ENCODE data around the gene ADCY4.
A peak's percentile ranks its signal among the peaks of the same experiment; 100 is the strongest.

Gene ADCY4

GRCh38 chr14:24308342-24309124, 26.3 kb downstream of the ADCY4 start:
- no peaks in the 10 kb centered on the region for H3K27me3 ChIP-seq (ENCODE audit: control insufficient read depth in 1 of 2, insufficient read depth in 2 of 2, low read length in 2 of 2)
- H3K36me3 ChIP-seq (ENCODE audit: control insufficient read depth in 2 of 2, insufficient read depth in 2 of 2, low read length in 2 of 2) = peaks cover 33 to 39% of the 10 kb centered on the region in 2 donors
- H3K27ac ChIP-seq (ENCODE audit: low read length) = no peak overlapping the region
- H3K4me3 ChIP-seq (ENCODE audit: low read length in 2 of 2) = no peak overlapping the region
- H3K9me3 ChIP-seq (ENCODE audit: control insufficient read depth in 2 of 2, low read length in 2 of 2) = no peaks in the 10 kb centered on the region
- H3K4me1 ChIP-seq (ENCODE audit: control insufficient read depth, insufficient read depth, low read length) = peaks cover 23% of the 10 kb centered on the region
- peak overlapping the region in 1 of 2 donors; percentile 21 for H3K9ac ChIP-seq (ENCODE audit: low read length in 2 of 2)

GRCh38 chr14:24307575-24308341, 27.1 kb downstream of the ADCY4 start, which contains the start of gene CIDEB:
Gene CIDEB (minus strand): TSS chr14:24307977. CDS start chr14:24307858, 119 bp downstream.
- Histone ChIP-seq H3K36me3 (ENCODE audit: control insufficient read depth in 2 of 2, insufficient read depth in 2 of 2, low read length in 2 of 2) (peaks cover 39 to 42% of the 10 kb centered on the region in 2 donors), H3K4me1 (ENCODE audit: control insufficient read depth, insufficient read depth, low read length) (peaks cover 23% of the 10 kb centered on the region), H3K27me3 (ENCODE audit: control insufficient read depth in 1 of 2, insufficient read depth in 2 of 2, low read length in 2 of 2) (no peaks in the 10 kb centered on the region), H3K9ac (ENCODE audit: low read length in 2 of 2) (peak within 1 kb of the TSS in 1 of 2 donors; percentile 21), H3K27ac (ENCODE audit: low read length) (no peak within 1 kb of the TSS), H3K4me3 (ENCODE audit: low read length in 2 of 2) (no peak within 1 kb of the TSS), H3K9me3 (ENCODE audit: control insufficient read depth in 2 of 2, low read length in 2 of 2) (no peaks in the 10 kb centered on the region)

DNA sequence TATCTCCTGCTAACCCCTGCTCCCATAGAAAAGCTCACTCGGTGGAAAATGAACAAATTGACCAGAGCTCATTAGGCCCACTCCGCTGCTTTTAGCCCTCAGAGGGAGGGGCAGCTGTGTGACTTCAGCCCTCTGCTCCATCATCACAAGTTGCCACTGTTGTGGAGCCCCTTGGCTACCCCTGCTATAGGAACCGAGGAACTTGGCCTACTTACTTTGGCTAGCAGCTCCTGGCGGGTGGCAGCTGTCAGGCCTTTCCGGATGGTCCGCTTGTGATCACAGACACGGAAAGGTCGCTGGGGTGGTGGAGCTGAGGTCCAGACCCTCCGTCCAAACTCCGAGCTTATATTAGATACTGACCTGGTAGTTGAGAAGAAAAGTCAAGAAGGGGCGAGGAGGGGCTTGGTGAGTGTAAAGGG, 27.7 kb downstream of the ADCY4 start:
- no peak overlapping the region for H3K4me3 ChIP-seq (ENCODE audit: low read length in 2 of 2)
- no peak overlapping the region for H3K9ac ChIP-seq (ENCODE audit: low read length in 2 of 2)

DNA sequence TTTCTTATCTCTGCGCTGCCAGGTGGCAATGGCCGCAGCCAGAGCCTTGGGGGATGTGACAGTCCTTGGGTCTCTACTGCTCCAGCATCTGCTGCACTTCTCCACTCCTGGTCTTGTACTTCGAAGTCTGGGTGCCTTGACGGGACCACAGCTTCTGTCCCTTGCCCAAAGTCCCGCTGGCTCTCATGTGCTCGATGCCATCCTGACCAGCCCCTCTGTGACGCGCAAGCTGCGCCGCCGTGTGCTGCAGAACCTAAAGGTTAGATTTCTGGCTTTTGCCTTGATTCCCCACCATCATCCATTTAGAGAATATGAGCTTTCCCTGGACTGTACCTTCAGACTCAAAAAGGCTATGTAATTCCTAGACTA, 30.9 kb downstream of the ADCY4 start:
- H3K4me1 ChIP-seq (ENCODE audit: control insufficient read depth, insufficient read depth, low read length) = peaks cover 22% of the 10 kb centered on the region
- H3K9ac ChIP-seq (ENCODE audit: low read length in 2 of 2) = no peak overlapping the region
- H3K9me3 ChIP-seq (ENCODE audit: control insufficient read depth in 2 of 2, low read length in 2 of 2) = no peaks in the 10 kb centered on the region
- H3K27ac ChIP-seq (ENCODE audit: low read length) = no peak overlapping the region
- H3K27me3 ChIP-seq (ENCODE audit: control insufficient read depth in 1 of 2, insufficient read depth in 2 of 2, low read length in 2 of 2) = no peaks in the 10 kb centered on the region
- peaks cover 52 to 56% of the 10 kb centered on the region in 2 donors for H3K36me3 ChIP-seq (ENCODE audit: control insufficient read depth in 2 of 2, insufficient read depth in 2 of 2, low read length in 2 of 2)
- no peak overlapping the region for H3K4me3 ChIP-seq (ENCODE audit: low read length in 2 of 2)

More for the DNA sequence above, 27.7 kb downstream of the ADCY4 start:
- no peaks in the 10 kb centered on the region for H3K27me3 ChIP-seq (ENCODE audit: control insufficient read depth in 1 of 2, insufficient read depth in 2 of 2, low read length in 2 of 2)
- no peak overlapping the region for H3K27ac ChIP-seq (ENCODE audit: low read length)
- peaks cover 45 to 48% of the 10 kb centered on the region in 2 donors for H3K36me3 ChIP-seq (ENCODE audit: control insufficient read depth in 2 of 2, insufficient read depth in 2 of 2, low read length in 2 of 2)
- peaks cover 23% of the 10 kb centered on the region for H3K4me1 ChIP-seq (ENCODE audit: control insufficient read depth, insufficient read depth, low read length)
- H3K9me3 ChIP-seq (ENCODE audit: control insufficient read depth in 2 of 2, low read length in 2 of 2) = no peaks in the 10 kb centered on the region

GRCh38 chr14:24300326-24300980, 34.4 kb downstream of the ADCY4 start:
- Histone ChIP-seq H3K4me3 (ENCODE audit: low read length in 2 of 2) (peak overlapping the region; percentile 88 to 99), H3K4me1 (ENCODE audit: control insufficient read depth, insufficient read depth, low read length) (peaks cover 30% of the 10 kb centered on the region), H3K9me3 (ENCODE audit: control insufficient read depth in 2 of 2, low read length in 2 of 2) (no peaks in the 10 kb centered on the region), H3K27me3 (ENCODE audit: control insufficient read depth in 1 of 2, insufficient read depth in 2 of 2, low read length in 2 of 2) (no peaks in the 10 kb centered on the region), H3K36me3 (ENCODE audit: control insufficient read depth in 2 of 2, insufficient read depth in 2 of 2, low read length in 2 of 2) (peaks cover 46 to 47% of the 10 kb centered on the region in 2 donors), H3K27ac (ENCODE audit: low read length) (peak overlapping the region; percentile 46), H3K9ac (ENCODE audit: low read length in 2 of 2) (peak overlapping the region; percentile 83 to 86)

DNA sequence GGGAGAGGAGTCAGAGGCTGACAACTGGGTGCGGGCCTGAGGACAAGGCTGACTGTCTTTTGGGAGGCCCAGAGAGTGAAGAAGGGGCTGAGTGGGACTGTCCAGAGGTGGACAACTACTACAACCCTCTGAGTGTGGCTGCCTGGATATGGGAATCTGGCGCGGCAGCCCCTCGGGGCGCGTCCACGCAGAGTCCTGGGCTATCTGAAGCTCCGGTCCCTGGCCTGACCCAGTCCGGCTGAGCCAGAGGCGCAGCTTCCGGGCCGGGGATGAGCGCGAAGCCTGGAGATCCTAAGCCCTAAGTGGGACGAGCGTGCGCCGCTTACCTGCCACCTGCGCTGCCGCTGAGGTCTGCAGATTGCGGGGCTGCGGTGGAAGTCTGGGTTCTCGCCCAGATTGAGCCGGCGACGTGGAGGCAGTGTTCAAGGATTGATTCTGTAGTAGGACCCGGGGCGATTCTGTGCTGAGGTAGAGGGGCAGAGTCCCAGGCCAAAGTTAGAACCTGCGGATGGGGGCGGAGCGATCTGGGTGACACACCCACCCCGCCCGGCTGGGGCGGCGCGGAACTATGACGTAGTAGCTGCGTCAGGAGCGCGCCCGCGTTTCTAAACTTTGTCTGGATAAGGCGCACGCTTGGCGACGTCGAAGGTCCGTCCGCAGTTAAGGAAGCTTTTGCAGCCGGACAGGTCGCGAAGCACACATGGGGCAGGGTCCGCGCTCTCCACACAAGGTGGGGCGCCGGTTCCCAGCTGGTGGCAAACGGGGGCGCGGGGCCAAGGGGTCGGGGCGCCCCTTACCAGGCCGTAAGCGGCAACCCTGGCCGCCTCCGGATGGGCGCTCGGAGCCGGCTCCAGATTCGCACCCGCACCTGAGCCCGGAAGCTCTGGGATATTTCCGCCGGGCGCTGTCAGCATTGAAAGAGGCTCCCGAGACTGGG, 35.3 kb downstream of the ADCY4 start, which contains the start of the genes DHRS1 and NOP9:
Gene DHRS1, minus strand, starts transcription at position 526 of the 937 bp plus-strand sequence. CDS start 674 bp downstream, outside the sequence.
Gene NOP9, plus strand, starts transcription at position 596 of the 937 bp plus-strand sequence. Its CDS starts 105 bp downstream, at position 701.
- peaks cover 37 to 40% of the 10 kb centered on the region in 2 donors for H3K36me3 ChIP-seq (ENCODE audit: control insufficient read depth in 2 of 2, insufficient read depth in 2 of 2, low read length in 2 of 2)
- H3K27ac ChIP-seq (ENCODE audit: low read length) = peak within 1 kb of the TSS; percentile 60
- peak within 1 kb of the TSS; percentile 83 to 86 for H3K9ac ChIP-seq (ENCODE audit: low read length in 2 of 2)
- peaks cover 30% of the 10 kb centered on the region for H3K4me1 ChIP-seq (ENCODE audit: control insufficient read depth, insufficient read depth, low read length)
- H3K4me3 ChIP-seq (ENCODE audit: low read length in 2 of 2) = peak within 1 kb of the TSS; percentile 88 to 99
- no peaks in the 10 kb centered on the region for H3K27me3 ChIP-seq (ENCODE audit: control insufficient read depth in 1 of 2, insufficient read depth in 2 of 2, low read length in 2 of 2)
- H3K9me3 ChIP-seq (ENCODE audit: control insufficient read depth in 2 of 2, low read length in 2 of 2) = no peaks in the 10 kb centered on the region

DNA sequence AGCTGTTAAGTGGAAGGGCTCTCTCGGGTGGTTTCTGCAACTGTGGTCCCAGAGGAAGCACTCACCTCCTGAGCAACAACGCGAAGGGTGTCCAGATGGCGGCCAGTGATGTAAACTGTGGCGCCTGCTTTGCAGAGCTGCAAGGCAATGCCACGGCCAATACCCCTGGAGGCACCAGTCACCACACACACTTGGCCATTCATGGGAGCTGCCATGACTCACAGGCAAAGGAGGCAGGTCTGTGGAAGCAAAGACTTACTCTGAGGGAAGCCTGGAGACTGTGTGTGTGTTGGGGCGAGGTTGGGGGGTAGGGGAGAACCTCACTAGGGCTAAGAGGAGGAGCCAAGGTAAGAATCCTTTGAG, 36.0 kb downstream of the ADCY4 start:
- peaks cover 30% of the 10 kb centered on the region for H3K4me1 ChIP-seq (ENCODE audit: control insufficient read depth, insufficient read depth, low read length)
- H3K27me3 ChIP-seq (ENCODE audit: control insufficient read depth in 1 of 2, insufficient read depth in 2 of 2, low read length in 2 of 2) = no peaks in the 10 kb centered on the region
- H3K36me3 ChIP-seq (ENCODE audit: control insufficient read depth in 2 of 2, insufficient read depth in 2 of 2, low read length in 2 of 2) = peaks cover 31 to 34% of the 10 kb centered on the region in 2 donors
- peak overlapping the region; percentile 88 to 99 for H3K4me3 ChIP-seq (ENCODE audit: low read length in 2 of 2)
- H3K27ac ChIP-seq (ENCODE audit: low read length) = peak overlapping the region; percentile 60
- H3K9me3 ChIP-seq (ENCODE audit: control insufficient read depth in 2 of 2, low read length in 2 of 2) = no peaks in the 10 kb centered on the region
- H3K9ac ChIP-seq (ENCODE audit: low read length in 2 of 2) = peak overlapping the region; percentile 83 to 86

GRCh38 chr14:24297190-24297964, 37.5 kb downstream of the ADCY4 start:
- H3K9me3 ChIP-seq (ENCODE audit: control insufficient read depth in 2 of 2, low read length in 2 of 2) = no peaks in the 10 kb centered on the region
- H3K36me3 ChIP-seq (ENCODE audit: control insufficient read depth in 2 of 2, insufficient read depth in 2 of 2, low read length in 2 of 2) = peaks cover 20 to 25% of the 10 kb centered on the region in 2 donors
- no peak overlapping the region for H3K27ac ChIP-seq (ENCODE audit: low read length)
- no peak overlapping the region for H3K4me3 ChIP-seq (ENCODE audit: low read length in 2 of 2)
- H3K9ac ChIP-seq (ENCODE audit: low read length in 2 of 2) = peak overlapping the region in 1 of 2 donors; percentile 2
- H3K4me1 ChIP-seq (ENCODE audit: control insufficient read depth, insufficient read depth, low read length) = peaks cover 30% of the 10 kb centered on the region
- no peaks in the 10 kb centered on the region for H3K27me3 ChIP-seq (ENCODE audit: control insufficient read depth in 1 of 2, insufficient read depth in 2 of 2, low read length in 2 of 2)
